HepG2 (cell line): ENCODE measurements around the gene COX15. TPM values are rescaled to one million over a fixed set of nuclear protein-coding genes. Genes with fewer than 3 reads are reported as not detected.

ENCODE experiments used
- BRF2 ChIP-seq: sonication (generic); formaldehyde crosslinking; IDR thresholded peaks from 2 replicates; pipeline ENCODE4 v1.8.1; 2022; ENCODE audit warnings: mild to moderate bottlenecking, missing genetic modification reagents
- FOXK1 ChIP-seq: sonication (generic); formaldehyde crosslinking; IDR thresholded peaks from 2 replicates; pipeline ENCODE4 v1.4.0; 2020; ENCODE audit warnings: low read depth, missing genetic modification reagents, borderline replicate concordance
- HMG20A ChIP-seq: IDR thresholded peaks from 2 replicates; pipeline ENCODE4 v1.6.1; 2016; ENCODE audit warnings: borderline replicate concordance
- RXRA ChIP-seq: sonication (generic); formaldehyde crosslinking; IDR thresholded peaks from 2 replicates; pipeline ENCODE4 v1.5.1; 2020; ENCODE audit warnings: missing genetic modification reagents
- SAP130 ChIP-seq: IDR thresholded peaks from 2 replicates; pipeline ENCODE4 v1.6.1; 2016; ENCODE audit warnings: low read depth
- SIN3B ChIP-seq: fragments of 150-350 bp; IDR thresholded peaks from 2 replicates; pipeline ENCODE4 v1.6.1; 2014; ENCODE audit warnings: low read length
- TBX3 ChIP-seq: fragments of 450-650 bp; IDR thresholded peaks from 2 replicates; pipeline ENCODE4 v1.6.1; 2017; ENCODE audit warnings: antibody characterized with exemption, mild to moderate bottlenecking, inconsistent platforms, borderline replicate concordance
- ZBTB7A ChIP-seq: sonication (generic); formaldehyde crosslinking; IDR thresholded peaks from 2 replicates; pipeline ENCODE4 v1.8.0; 2022; ENCODE audit warnings: mild to moderate bottlenecking, missing genetic modification reagents
- ZFX ChIP-seq: sonication (generic); formaldehyde crosslinking; IDR thresholded peaks from 2 replicates; pipeline ENCODE4 v1.4.0; 2020; ENCODE audit warnings: mild to moderate bottlenecking, low read depth, missing genetic modification reagents, moderate library complexity
- ZNF136 ChIP-seq: sonication (generic); formaldehyde crosslinking; IDR thresholded peaks from 2 replicates; pipeline ENCODE4 v1.8.1; 2022; ENCODE audit warnings: low read depth, mild to moderate bottlenecking, moderate library complexity, missing genetic modification reagents
- ZNF329 ChIP-seq: sonication (generic); formaldehyde crosslinking; IDR thresholded peaks from 2 replicates; pipeline ENCODE4 v1.9.0; 2021; ENCODE audit warnings: low read depth, mild to moderate bottlenecking, missing genetic modification reagents
- ZNF337 ChIP-seq: sonication (generic); formaldehyde crosslinking; IDR thresholded peaks from 2 replicates; pipeline ENCODE4 v1.5.1; 2020; ENCODE audit warnings: missing genetic modification reagents, low read depth, mild to moderate bottlenecking, borderline replicate concordance
- ZNF512 ChIP-seq: sonication (generic); formaldehyde crosslinking; IDR thresholded peaks from 2 replicates; pipeline ENCODE4 v1.4.0; 2020; ENCODE audit warnings: mild to moderate bottlenecking, missing genetic modification reagents
- ZNF749 ChIP-seq: sonication (generic); formaldehyde crosslinking; IDR thresholded peaks from 2 replicates; pipeline ENCODE4 v1.8.0; 2022; ENCODE audit warnings: mild to moderate bottlenecking, missing genetic modification reagents, moderate library complexity, borderline replicate concordance
- polyA plus RNA-seq, 8 experiments: library from polyadenylated mRNA; depleted of rRNA in 3 of 8; stranded (reverse) in 7 of 8; unstranded in 1 of 8; fragments of >200 nt; fragmentation: Illumina TruSeq in 4 of 8; extraction: Trizol in 4 of 8; gene quantifications; 2 replicates each; pipeline versions ENCODE4 v1.2.1 to v1.2.3, GENCODE V29; 2011 to 2016; ENCODE audit warnings: low read depth in 4 of 8, missing spikeins in 1 of 8, mixed read lengths in 1 of 8; ENCODE audit not compliant: insufficient read depth in 1 of 8
- total RNA-seq, 5 experiments: library from RNA; depleted of rRNA; stranded (reverse); fragments of >200 nt; fragmentation: Illumina TruSeq; extraction: Trizol; gene quantifications; 2 replicates each; pipeline ENCODE4 v1.2.3, GENCODE V29; 2016; ENCODE audit warnings: low read depth in 1 of 5
- TF ChIP-seq, protein P1 (sequence below): IDR thresholded peaks from 2 replicates; pipeline ENCODE4 v1.4.0; 2020; ENCODE audit warnings: mild to moderate bottlenecking, missing genetic modification reagents
- TF ChIP-seq, protein P2 (sequence below): sonication (generic); formaldehyde crosslinking; IDR thresholded peaks from 2 replicates; pipeline ENCODE4 v1.4.0; 2020; ENCODE audit warnings: missing genetic modification reagents, mild to moderate bottlenecking, borderline replicate concordance
- TF ChIP-seq, protein P3 (sequence below): sonication (generic); formaldehyde crosslinking; IDR thresholded peaks from 2 replicates; pipeline ENCODE4 v1.8.0; 2022; ENCODE audit warnings: missing genetic modification reagents, low read depth, mild to moderate bottlenecking, borderline replicate concordance

Gene COX15
- total and polyA plus RNA-seq, 2 of the 13 experiments (the other 11 are each of a cell fraction or from before 2014, with no cell fraction given) = 19.2 to 44.7 TPM

GRCh38 chr10:99770408-99771045 is 38.6 kb upstream of the COX15 start (continued):
- TF ChIP-seq BRF2 (CRISPR knock-in tag) (no peak), HMG20A (CRISPR knock-in tag) (peak; percentile 70; the same call in 1 of the 2 replicates), SIN3B (no peak), RXRA (CRISPR knock-in tag) (no peak), ZNF512 (CRISPR knock-in tag) (no peak), ZNF337 (CRISPR knock-in tag) (no peak), TBX3 (no peak), SAP130 (CRISPR knock-in tag) (peak; percentile 44; the same call in 1 of the 2 replicates), ZNF749 (peak; percentile 42; the same call in 1 of the 2 replicates), ZFX (CRISPR knock-in tag) (no peak), ZNF329 (CRISPR knock-in tag) (no peak), ZBTB7A (no peak), ZNF136 (CRISPR knock-in tag) (no peak), FOXK1 (CRISPR knock-in tag) (no peak)
- TF ChIP-seq, protein P1, sequence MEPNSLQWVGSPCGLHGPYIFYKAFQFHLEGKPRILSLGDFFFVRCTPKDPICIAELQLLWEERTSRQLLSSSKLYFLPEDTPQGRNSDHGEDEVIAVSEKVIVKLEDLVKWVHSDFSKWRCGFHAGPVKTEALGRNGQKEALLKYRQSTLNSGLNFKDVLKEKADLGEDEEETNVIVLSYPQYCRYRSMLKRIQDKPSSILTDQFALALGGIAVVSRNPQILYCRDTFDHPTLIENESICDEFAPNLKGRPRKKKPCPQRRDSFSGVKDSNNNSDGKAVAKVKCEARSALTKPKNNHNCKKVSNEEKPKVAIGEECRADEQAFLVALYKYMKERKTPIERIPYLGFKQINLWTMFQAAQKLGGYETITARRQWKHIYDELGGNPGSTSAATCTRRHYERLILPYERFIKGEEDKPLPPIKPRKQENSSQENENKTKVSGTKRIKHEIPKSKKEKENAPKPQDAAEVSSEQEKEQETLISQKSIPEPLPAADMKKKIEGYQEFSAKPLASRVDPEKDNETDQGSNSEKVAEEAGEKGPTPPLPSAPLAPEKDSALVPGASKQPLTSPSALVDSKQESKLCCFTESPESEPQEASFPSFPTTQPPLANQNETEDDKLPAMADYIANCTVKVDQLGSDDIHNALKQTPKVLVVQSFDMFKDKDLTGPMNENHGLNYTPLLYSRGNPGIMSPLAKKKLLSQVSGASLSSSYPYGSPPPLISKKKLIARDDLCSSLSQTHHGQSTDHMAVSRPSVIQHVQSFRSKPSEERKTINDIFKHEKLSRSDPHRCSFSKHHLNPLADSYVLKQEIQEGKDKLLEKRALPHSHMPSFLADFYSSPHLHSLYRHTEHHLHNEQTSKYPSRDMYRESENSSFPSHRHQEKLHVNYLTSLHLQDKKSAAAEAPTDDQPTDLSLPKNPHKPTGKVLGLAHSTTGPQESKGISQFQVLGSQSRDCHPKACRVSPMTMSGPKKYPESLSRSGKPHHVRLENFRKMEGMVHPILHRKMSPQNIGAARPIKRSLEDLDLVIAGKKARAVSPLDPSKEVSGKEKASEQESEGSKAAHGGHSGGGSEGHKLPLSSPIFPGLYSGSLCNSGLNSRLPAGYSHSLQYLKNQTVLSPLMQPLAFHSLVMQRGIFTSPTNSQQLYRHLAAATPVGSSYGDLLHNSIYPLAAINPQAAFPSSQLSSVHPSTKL = peak; percentile 69; the same call in 1 of the 2 replicates
- TF ChIP-seq, protein P2, sequence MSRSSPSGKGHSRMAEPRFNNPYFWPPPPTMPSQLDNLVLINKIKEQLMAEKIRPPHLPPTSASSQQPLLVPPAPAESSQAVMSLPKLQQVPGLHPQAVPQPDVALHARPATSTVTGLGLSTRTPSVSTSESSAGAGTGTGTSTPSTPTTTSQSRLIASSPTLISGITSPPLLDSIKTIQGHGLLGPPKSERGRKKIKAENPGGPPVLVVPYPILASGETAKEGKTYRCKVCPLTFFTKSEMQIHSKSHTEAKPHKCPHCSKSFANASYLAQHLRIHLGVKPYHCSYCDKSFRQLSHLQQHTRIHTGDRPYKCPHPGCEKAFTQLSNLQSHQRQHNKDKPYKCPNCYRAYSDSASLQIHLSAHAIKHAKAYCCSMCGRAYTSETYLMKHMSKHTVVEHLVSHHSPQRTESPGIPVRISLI (CRISPR knock-in tag) = no peak
- TF ChIP-seq, protein P3, sequence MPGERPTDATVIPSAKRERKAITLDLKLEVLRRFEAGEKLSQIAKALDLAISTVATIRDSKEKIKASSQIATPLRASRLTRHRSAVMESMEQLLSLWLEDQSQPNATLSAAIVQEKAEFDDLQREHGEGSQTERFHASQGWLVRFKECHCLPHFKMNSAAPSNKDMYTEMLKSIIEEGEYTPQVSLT (CRISPR knock-in tag) = no peak
